Heart left ventricle (tissue), 16 donors: ENCODE measurements around the gene USH1C. TPM values are rescaled to one million over a fixed set of nuclear protein-coding genes. Genes with fewer than 3 reads are reported as not detected.

Experiments used
- ATAC-seq, 4 donors: fragments of 200-7000 bp; cut with Tn5 transposase; one replicate each; pipeline ENCODE4 v1.9.1; 2020 to 2022; ENCODE audit warnings: moderate library complexity in 4 of 4, mild to moderate bottlenecking in 3 of 4, moderate number of reproducible peaks in 1 of 4
- DNase-seq, 5 donors: peaks; one replicate each; pipeline ENCODE4 v3.0.0-alpha.2; 2020
- H3K27ac ChIP-seq, 12 donors: fragments of 200-600 bp; sonication (generic) in 4 of 12; one replicate each; pipeline versions ENCODE4 v1.5.0 to v1.8.0; 2016 to 2022; ENCODE audit warnings: mild to moderate bottlenecking in 2 of 12
- H3K27me3 ChIP-seq, 9 donors: fragments of 200-600 bp; sonication (generic) in 2 of 9; one replicate each; pipeline versions ENCODE4 v1.5.1 to v1.8.0; 2016 to 2022; ENCODE audit warnings: mild to moderate bottlenecking in 3 of 9
- H3K36me3 ChIP-seq, 9 donors: fragments of 200-600 bp; sonication (generic) in 2 of 9; one replicate each; pipeline versions ENCODE4 v1.5.0 to v1.8.0; 2018 to 2022; ENCODE audit warnings: mild to moderate bottlenecking in 2 of 9
- H3K4me1 ChIP-seq, 12 donors: fragments of 200-600 bp; sonication (generic) in 4 of 12; one replicate each; pipeline versions ENCODE4 v1.5.0 to v1.8.0; 2016 to 2022; ENCODE audit warnings: mild to moderate bottlenecking in 3 of 12
- H3K4me3 ChIP-seq, 12 donors: fragments of 200-600 bp; sonication (generic) in 4 of 12; one replicate each; pipeline versions ENCODE4 v1.5.0 to v1.8.0; 2017 to 2022; ENCODE audit warnings: mild to moderate bottlenecking in 9 of 12, moderate library complexity in 4 of 12
- H3K9me3 ChIP-seq, 12 donors: fragments of 200-600 bp; sonication (generic) in 4 of 12; one replicate each; pipeline versions ENCODE4 v1.5.0 to v1.8.0; 2016 to 2022; ENCODE audit warnings: mild to moderate bottlenecking in 1 of 12
- CTCF ChIP-seq, 12 donors: fragments of 200-600 bp; sonication (generic) in 4 of 12; IDR thresholded peaks; one replicate each; pipeline versions ENCODE4 v1.5.0 to v1.8.0; 2018 to 2022; ENCODE audit warnings: antibody characterized with exemption in 12 of 12, mild to moderate bottlenecking in 5 of 12
- POLR2A ChIP-seq, 2 donors: fragments of 450-650 bp; IDR thresholded peaks; one replicate each; pipeline ENCODE4 v1.6.1; 2017; ENCODE audit warnings: antibody characterized with exemption in 2 of 2, mild to moderate bottlenecking in 2 of 2, moderate library complexity in 2 of 2
- WGBS, 4 donors: extraction: QIAGEN DNeasy Blood & Tissue Kit in 2 of 4; methylation state at CpG; one replicate each; pipeline versions ENCODE4 v1.1.5 to v1.1.7; 2013 to 2018; 5-methylcytosine and 5-hydroxymethylcytosine counted together
- intact Hi-C, 10 donors: fragments of 100-400 bp; cut with DNase I; formaldehyde crosslinking; loops; one replicate each; pipeline versions ENCODE4 v1.11.1 to v1.14.2; 2022
- polyA plus RNA-seq, 2 donors: library from polyadenylated mRNA; stranded (reverse); fragments of 200-250 nt; gene quantifications; one replicate each; pipeline ENCODE4 v1.2.3, GENCODE V29; 2013
- total RNA-seq, 9 donors: library from RNA; depleted of rRNA in 2 of 9; stranded (reverse); fragments of >200 nt in 2 of 9; fragmentation: NEBNext Ultra II Directional in 3 of 9; extraction: Animal tissue kit (Norgen Biotek cat#: 25700) in 3 of 9; gene quantifications; one replicate each; pipeline versions ENCODE4 v1.1.0 to v1.2.4, GENCODE V29; 2016 to 2023
- donor health status: ischemic (EF 13 %, LVEDD 7.1; RV severe dilation, severe dysfunction).
- donor health status: healthy with polysubstance abuse.
- donor health status: DM: no; HTN: yes; CAD: no.
- donor health status: DM: no; HTN: no; CAD: no.
- donor health status: ischemic (EF 25% LVEDD 6.9; RV normal size, moderate dysfunction).
- donor health status: ischemic (EF 25% LVEDD 5.7; RV mildly dilated, moderate dysfunction).
- donor health status: healthy.
- donor health status: DM: yes; HTN: yes; CAD: no.
- donor health status: ischemic (EF 35%, LVEDD 5.7; RV mildly dilated, moderate dysfunction).
- donor health status: nonischemic (EF 11% LVEDD 7.7; RV severe dilation, severe dysfunction).
- donor health status: DM: yes; HTN: yes; CAD: no.
- donor health status: PGD.
- donor health status: ischemic (EF 29% LVEDD 5.4; RV normal size, mild dysfunction).
- donor health status: nonischemic (EF 23%, LVEDD 6.1; RV moderate dilation, normal function).

The USH1C gene
- total and polyA plus RNA-seq, 11 donors: 0.06 to 0.23 (median 0.16) TPM; not detected in 8

GRCh38 chr11:17568944-17569343 is 24.7 kb upstream of the USH1C start:
- H3K36me3 ChIP-seq: no peaks in the 10 kb centered on the region
- intact Hi-C loops: no loop called here
- no peak overlapping the region for H3K4me3 ChIP-seq

GRCh38 chr11:17564687-17565042 is 20.4 kb upstream of the USH1C start:
- DNase-seq: no peak
- TF ChIP-seq CTCF (IDR thresholded peaks at IDR 0.05) (peak in 2 of 12 donors; percentile 7 to 12), POLR2A (IDR thresholded peaks at IDR 0.05) (no peak)
- Histone ChIP-seq H3K4me1 (peaks cover 0 to 11% (median 0%) of the 10 kb centered on the region in 12 donors), H3K27ac (no peak overlapping the region), H3K36me3 (no peaks in the 10 kb centered on the region), H3K4me3 (no peak overlapping the region), H3K27me3 (peaks cover 0 to 7% (median 0%) of the 10 kb centered on the region in 9 donors), H3K9me3 (no peaks in the 10 kb centered on the region)
- intact Hi-C loops: no loop called here
- no peak for ATAC-seq
- WGBS, 4 donors: 55 to 62% (median 58%) methylated on average over 2 of the region's 2 CpGs

More at GRCh38 chr11:17568944-17569343, 24.7 kb upstream of the USH1C start:
- no peak overlapping the region for H3K27ac ChIP-seq
- peaks cover 0 to 4% (median 0%) of the 10 kb centered on the region in 12 donors for H3K4me1 ChIP-seq
- DNase-seq: peak in 1 of 5 donors; percentile 1
- no peaks in the 10 kb centered on the region for H3K9me3 ChIP-seq
- H3K27me3 ChIP-seq: no peaks in the 10 kb centered on the region
- ATAC-seq: no peak
- TF ChIP-seq CTCF (IDR thresholded peaks at IDR 0.05) (no peak), POLR2A (IDR thresholded peaks at IDR 0.05) (no peak)
- 22 to 82% (median 78%) methylated on average over 1 to 4 of the region's 4 CpGs for WGBS, 4 donors

- ATAC-seq (peak in 2 of 4 donors; percentile 45), DNase-seq (peak in 1 of 5 donors; percentile 7)
- H3K27me3 ChIP-seq: peaks cover 0 to 7% (median 0%) of the 10 kb centered on the region in 9 donors
- no peaks in the 10 kb centered on the region for H3K36me3 ChIP-seq
- 37 to 52% (median 45%) methylated on average over 4 of the region's 4 CpGs for WGBS, 4 donors
- intact Hi-C loops: no loop called here
- TF ChIP-seq POLR2A (IDR thresholded peaks at IDR 0.05) (no peak), CTCF (IDR thresholded peaks at IDR 0.05) (no peak)
- H3K4me3 ChIP-seq: no peak overlapping the region
- H3K27ac ChIP-seq: no peak overlapping the region
- peaks cover 0 to 11% (median 0%) of the 10 kb centered on the region in 12 donors for H3K4me1 ChIP-seq
- H3K9me3 ChIP-seq: no peaks in the 10 kb centered on the region
These were observed 19.9 kb upstream of the USH1C start for GRCh38 chr11:17563961-17564686.

- ATAC-seq: peak in 3 of 4 donors; percentile 36 to 41 (median 36)
- DNase-seq: peak in 1 of 5 donors; percentile 17
- Histone ChIP-seq H3K4me3 (no peak overlapping the region), H3K36me3 (no peaks in the 10 kb centered on the region), H3K27me3 (peaks cover 0 to 7% (median 0%) of the 10 kb centered on the region in 9 donors), H3K4me1 (peaks cover 0 to 11% (median 0%) of the 10 kb centered on the region in 12 donors), H3K27ac (no peak overlapping the region), H3K9me3 (no peaks in the 10 kb centered on the region)
- intact Hi-C loops: no loop called here
- no peak for TF ChIP-seq CTCF (IDR thresholded peaks at IDR 0.05)
- TF ChIP-seq POLR2A (IDR thresholded peaks at IDR 0.05): no peak
These were observed 19.0 kb upstream of the USH1C start for GRCh38 chr11:17563231-17563646.
